NCI-H446 treated with DMSO at 0.1 percent for 48 hours (cell line): ENCODE data around the gene FANCE.

ENCODE experiments used
- DNase-seq: peaks from one replicate; lab custom pipeline; 2025; lab: John Stamatoyannopoulos, UW

Gene FANCE, protein sequence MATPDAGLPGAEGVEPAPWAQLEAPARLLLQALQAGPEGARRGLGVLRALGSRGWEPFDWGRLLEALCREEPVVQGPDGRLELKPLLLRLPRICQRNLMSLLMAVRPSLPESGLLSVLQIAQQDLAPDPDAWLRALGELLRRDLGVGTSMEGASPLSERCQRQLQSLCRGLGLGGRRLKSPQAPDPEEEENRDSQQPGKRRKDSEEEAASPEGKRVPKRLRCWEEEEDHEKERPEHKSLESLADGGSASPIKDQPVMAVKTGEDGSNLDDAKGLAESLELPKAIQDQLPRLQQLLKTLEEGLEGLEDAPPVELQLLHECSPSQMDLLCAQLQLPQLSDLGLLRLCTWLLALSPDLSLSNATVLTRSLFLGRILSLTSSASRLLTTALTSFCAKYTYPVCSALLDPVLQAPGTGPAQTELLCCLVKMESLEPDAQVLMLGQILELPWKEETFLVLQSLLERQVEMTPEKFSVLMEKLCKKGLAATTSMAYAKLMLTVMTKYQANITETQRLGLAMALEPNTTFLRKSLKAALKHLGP

DNA sequence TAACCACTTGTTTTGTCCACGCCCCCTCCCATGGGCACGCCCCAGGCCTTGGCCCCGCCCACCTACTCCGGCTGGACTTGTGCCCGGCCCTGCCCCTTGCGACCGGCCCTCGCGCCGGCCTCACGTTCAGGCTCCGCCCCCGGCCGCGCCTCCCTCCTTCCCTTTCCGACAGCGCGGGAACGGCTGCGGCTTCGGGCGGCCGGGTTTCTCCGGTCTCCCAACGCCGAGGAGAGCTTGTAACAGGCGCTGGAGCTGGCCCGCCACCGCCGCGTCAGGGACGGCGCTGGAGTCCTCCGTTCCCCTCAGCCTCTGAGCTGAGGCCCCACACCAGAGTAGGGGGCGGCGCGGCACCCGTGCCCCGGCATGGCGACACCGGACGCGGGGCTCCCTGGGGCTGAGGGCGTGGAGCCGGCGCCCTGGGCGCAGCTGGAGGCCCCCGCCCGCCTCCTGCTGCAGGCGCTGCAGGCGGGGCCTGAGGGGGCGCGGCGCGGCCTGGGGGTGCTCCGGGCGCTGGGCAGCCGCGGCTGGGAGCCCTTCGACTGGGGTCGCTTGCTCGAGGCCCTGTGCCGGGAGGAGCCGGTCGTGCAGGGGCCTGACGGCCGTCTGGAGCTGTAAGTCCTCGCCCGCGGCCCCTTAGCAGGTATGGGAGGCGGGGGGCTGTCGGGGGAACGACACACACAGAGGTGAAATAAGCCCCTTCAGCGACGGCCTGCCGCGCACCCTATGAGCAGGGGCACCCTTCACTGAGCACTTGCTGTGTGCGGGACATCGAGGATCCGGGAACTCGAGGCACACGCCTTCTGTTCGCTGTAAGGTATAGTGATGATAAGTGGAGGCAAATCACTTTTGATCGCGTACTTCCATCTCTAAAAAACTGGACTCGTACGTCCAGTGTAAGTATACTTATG is at the start of gene FANCE:
TSS of gene FANCE (plus strand) at position 156 of the 908 bp plus-strand sequence. CDS start at position 364, 208 bp downstream.
- DNase-seq, result peak; percentile 74

DNA sequence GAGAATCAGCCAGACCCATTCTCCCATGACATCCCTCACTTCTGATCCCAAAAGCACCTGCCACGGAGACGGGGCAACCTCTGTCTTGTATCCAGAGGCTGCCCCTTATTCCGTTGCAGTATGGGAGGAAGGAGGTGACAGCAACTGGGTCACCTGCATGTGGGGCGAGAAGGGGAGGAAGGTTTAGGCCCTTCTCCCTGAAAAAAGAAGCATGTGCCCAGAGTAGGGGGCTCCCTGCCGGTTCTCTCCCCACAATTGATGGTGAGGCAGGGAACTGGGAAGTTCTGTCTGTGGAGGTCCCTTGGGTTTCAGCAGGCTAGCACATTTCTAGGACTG is 49.3 kb upstream of the FANCE start:
- DNase-seq, result no peak

DNA sequence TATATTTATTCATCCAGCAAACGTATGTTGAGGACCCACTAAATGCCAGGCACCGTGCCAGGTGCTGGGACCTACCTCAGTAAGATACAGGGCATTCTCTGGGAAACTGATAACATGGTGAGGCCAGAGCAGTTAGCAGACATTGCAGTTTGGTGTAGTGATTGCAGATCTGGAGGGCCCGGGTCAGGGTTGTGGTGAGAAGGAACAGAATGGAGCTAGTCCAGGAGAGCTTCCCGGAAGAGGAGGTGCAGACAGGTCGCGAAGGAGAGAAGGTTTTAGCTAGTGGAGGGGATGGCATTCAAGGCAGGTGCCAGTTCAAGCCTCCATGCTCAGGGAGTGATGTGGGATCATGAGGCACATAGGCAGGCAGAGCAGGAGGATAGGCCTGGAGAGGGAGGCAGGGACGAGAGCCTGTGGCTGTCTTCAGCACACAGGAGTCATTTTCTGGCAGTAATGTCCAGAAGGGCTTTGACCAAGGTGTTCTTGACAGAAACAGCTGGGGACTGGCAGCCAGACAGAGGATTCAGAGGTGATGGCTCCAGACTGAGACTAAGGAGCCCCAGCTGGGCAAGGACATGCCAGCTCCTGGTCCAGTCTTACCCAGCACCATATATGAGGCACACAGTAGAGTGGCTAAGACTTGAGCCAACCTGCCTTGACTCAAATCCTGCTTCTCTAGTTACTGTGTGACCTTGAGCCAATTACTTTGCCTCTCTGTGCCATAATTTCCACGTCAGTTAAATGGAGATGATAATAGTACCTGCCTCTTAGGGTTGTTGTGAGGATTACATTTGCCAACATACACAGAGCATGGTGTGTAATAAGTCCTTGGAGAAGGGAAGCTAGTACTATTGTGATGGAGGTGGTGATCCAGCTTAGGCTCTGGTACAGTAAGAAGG is 48.3 kb upstream of the FANCE start:
- no peak for DNase-seq

DNA sequence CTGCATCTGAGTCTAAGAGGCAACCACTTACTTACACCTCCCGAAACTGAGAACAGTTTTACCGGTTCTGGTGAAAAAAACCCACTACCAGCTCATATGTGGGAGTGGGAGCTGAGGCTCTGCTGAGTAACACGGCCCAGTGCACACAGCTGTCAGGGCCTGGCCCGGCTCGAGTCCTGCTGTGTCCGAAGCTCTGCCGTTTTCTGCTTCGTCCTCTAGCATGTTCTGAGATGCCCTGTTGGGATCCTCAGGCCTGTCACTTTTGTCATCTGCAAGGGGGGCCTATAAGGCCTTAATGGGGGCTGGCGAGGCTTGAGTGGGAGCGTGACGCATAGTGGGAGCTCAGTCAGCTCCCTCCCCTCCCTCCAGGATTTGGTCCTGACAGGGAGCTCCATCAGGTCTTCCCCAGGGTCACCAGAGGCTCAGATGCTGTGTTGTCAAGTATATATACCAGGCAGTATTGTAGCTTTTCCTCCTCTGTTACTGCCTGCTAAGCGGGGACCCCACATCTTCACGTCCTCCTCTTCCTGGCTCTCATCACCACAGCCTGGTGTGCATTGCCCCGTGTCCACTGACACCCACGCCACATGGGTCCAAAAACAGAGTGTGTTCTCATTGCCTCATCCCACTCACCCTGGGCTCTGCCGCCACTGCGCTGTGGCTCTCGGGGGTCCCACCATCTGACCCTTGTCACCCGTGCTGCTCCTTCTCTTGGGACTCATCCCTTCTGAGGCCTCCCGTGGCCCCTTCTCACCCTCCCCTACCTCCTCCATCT is 45.2 kb upstream of the FANCE start:
- DNase-seq, result no peak

DNA sequence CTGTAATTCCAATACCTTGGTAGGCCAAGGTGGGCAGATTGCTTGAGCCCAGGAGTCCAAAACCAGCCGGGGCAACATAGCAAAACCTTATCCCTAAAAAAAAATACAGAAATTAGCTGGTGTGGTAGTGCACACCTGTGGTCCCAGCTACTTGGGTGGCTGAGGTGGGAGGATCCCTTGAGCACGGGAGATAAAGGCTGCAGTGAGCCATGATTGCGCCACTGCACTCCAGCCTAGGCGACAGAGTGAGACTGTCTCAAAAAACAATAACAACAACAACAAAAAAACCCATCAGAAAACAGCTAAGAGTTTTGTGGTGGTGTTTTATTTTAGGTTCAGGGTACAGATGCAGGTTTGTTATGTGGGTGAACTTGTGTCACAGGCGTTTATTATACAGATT is 42.9 kb upstream of the FANCE start:
- no peak for DNase-seq

DNA sequence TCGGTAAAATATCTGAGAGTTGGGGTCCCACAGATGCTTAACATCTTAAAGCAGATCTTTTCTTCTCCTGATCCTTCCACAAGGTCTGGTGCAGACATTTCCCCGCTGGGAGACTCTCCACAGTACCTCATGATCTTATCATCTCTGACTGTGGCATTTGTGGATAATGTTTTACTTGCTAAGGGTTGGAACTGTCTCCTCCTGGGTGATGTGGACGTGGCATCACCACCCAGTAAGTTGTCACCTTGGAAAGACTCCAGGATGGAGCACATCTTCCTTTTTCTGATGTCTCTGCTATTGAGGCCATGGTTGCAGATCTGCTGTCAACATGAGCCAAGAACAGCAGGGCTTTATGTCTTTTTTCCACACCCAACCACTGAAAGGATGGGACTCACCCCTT is 42.0 kb upstream of the FANCE start:
- DNase-seq, result no peak

DNA sequence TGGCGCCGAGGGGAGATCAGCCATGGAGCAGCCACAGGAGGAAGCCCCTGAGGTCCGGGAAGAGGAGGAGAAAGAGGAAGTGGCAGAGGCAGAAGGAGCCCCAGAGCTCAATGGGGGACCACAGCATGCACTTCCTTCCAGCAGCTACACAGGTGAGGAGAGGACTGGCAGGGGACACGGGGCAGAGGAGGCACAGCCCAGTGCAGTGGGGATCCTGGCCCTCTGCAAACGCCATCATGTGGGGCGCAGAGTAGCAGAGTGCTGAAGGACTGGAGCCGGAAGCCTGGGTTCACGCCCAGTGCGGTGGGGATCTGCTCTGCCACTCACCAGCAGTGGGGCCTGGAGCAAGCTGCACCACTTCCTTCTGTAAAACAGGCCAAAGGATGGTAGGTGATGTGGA is 41.1 kb upstream of the FANCE start:
- DNase-seq, result no peak

DNA sequence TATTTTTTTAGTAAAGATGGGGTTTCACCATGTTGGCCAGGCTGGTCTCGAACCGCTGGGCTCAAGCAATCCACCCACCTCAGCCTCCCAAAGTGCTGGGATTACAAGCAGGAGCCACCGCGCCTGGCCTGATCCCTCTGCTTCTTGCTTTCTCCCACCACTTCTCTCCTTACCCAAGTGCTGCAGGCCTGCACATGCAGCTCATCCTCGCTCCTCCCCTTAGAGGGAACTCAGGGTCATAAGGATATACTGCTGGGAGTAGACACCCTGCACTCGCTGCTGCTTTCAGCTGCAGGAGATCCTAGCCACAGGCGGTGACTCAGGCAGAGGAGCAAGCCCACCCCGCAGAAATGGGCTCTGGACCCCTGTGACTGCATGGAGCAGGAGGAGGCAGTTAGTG is 40.0 kb upstream of the FANCE start:
- no peak for DNase-seq

DNA sequence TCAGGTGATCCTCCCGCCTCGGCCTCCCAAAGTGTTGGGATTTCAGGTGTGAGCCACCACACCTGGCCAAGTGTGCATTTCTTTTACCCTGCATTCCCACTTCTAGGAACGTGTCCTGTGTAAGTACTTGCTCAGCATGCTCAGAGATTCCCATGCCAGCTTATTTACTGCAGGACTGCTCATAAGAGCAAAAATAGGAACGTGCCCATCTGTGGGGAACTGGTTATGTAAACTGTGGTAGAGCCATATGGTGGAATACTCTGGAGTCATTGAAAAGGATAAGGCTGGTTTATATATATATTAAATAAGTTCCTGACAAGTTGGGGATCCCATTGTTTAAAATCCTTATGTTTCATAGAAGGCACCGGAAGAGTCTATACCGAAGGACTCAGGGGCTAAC is 38.2 kb upstream of the FANCE start:
- no peak for DNase-seq

DNA sequence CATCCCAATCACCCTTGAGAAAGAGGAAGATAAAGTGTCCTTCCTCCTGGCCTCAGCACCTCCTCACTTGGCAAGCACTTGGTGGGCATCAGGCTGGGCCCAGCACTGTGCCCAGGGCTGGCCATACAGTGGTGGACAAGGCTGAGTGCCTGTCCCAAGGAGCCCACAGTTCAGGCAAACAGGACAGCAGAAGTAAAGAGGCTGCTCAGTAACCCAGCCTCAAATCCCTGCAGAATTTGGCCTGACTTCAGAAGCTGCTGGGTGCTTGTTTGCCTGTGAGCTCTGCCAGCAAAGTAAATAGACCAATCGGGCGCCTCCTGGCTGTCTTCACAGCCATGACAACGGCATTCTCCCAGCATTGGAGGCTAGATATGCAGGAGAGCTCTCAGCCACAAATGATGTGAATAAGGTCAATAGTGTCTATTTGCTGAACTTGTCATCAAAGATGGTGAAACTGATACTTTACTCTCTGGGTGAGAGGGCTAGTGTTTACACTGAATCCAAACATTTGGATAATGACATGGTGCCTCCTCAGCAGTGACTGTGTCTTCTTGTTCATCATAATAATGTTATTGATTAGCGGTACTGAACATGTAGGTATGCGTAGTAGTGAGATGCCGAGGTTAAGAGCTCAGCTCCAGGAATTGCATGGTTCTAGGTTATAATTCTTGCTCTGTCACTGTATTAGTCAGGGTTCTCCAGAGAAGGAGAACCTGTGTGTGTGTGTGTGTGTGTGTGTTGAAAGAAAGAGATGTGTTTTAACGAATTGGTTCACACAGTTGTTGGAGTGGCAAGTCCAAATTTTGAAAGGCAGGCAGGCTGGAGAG is 36.9 kb upstream of the FANCE start:
- peak; percentile 82 for DNase-seq

DNA sequence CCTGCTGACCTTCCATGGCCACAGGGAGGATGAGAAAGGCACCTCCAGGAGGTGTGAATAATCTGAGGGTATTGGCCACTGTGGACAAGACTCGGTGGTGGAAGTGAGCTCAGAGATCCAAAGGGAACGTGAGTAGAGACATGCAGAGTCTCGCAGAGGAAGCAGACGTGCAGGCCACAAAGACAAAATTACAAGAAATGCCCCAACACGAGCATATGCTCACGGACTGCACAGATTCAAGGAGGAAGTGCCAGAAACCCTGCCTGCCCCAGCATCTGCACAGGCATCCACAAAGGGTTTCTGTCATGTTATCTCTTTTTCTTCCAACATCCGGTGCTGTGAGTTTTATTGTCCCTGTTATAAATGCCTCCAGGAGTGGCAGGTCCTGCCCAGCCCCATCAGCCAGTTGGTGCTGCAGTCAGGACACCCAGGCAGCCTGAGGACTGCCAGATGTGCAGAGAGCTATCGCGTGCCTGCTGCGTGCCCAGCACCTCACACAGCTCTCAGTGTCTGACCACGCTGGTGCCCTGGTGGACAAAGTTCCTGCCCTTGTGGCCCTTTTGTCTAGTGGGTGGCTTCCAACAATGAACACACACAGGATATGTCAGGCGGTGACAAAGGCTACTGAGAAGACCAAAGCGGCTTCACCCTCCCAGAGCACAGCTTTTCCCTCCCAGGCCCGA is 34.0 kb upstream of the FANCE start:
- DNase-seq, result no peak

DNA sequence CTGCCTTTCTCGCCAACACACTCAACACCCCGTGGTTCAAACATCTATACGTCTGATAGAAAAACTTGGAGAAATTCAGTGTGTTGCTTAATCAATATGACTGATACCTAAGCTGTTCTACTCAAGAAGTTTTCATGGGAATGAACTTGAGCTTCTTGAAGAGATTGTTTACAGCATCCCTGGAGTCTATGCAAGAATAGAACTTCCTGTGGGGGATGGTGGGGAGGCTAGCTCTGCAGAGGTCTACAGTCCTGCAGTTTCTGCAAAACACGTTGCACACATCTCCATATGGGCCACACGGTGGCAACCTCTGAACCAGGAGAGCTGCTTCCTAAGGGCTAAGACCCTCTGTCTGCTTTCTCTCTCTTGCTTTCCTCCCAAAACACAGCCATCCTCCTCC is 32.7 kb upstream of the FANCE start:
- no peak for DNase-seq

DNA sequence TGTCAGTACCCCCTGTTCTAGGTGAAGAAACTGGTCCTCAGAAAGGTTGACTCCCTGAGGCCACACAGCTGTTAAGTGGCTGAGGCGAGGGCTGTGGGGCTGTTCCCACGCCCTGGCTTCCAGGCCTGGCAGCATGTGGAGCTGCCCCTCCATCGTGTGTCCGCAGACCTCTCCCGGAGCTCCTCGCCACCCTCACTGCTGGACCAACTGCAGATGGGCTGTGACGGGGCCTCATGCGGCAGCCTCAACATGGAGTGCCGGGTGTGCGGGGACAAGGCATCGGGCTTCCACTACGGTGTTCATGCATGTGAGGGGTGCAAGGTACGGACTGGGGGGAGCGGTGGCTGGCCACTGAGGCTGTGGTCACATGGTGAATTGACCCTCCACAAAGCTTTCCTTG is 32.2 kb upstream of the FANCE start:
- no peak for DNase-seq

DNA sequence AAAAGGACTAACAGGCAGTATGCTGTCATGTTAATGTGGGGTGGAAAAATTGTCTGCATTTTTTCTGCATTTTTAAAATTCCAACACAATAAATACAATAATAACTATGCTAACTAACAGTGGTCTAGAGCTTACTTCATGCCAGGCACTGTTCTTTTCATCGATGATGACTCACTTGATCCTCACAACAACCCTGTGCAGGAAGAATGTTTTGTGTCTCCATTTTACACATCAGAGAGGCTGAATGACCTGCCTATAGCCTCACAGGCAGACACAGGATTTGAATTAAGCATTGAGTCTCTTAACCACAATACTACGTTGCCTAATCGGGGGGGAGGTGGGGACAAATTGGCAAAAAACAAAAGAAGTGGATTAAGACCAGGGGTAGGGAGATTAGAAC is 26.9 kb upstream of the FANCE start:
- no peak for DNase-seq

DNA sequence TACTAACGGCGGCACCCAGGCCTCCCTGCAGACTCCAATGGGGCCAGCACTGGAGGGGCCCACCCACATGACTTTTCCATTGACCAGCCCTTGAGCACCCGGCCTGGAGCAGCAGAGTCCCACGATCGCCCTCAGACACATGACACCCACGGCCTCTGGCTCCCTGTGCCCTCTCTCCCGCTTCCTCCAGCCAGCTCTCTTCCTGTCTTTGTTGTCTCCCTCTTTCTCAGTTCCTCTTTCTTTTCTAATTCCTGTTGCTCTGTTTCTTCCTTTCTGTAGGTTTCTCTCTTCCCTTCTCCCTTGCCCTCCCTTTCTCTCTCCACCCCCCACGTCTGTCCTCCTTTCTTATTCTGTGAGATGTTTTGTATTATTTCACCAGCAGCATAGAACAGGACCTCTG is 26.1 kb upstream of the FANCE start:
- DNase-seq, result no peak

DNA sequence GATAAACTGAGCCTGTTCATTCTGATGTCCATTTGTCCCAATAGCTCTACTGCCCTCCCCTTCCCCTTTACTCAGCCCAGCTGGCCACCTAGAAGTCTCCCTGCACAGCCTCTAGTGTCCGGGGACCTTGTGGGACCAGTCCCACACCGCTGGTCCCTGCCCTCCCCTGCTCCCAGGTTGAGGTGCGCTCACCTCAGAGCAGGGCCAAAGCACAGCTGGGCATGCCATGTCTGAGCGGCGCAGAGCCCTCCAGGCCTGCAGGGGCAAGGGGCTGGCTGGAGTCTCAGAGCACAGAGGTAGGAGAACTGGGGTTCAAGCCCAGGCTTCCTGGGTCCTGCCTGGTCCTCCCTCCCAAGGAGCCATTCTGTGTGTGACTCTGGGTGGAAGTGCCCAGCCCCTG is 24.7 kb upstream of the FANCE start:
- no peak for DNase-seq

DNA sequence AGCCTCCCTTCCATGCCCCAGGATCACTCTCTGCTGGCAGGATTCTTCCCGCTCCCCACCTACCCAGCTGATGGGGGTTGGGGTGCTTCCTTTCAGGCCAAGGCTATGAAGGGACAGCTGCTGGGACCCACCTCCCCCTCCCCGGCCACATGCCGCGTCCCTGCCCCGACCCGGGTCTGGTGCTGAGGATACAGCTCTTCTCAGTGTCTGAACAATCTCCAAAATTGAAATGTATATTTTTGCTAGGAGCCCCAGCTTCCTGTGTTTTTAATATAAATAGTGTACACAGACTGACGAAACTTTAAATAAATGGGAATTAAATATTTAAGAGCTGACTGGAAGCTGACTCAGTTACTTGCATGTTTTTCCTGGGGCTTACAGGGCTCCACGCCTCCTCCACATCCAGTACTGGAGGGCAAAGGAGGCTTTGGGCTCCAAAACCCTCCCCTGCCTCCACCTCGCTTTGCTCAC is 24.3 kb upstream of the FANCE start:
- DNase-seq, result no peak

DNA sequence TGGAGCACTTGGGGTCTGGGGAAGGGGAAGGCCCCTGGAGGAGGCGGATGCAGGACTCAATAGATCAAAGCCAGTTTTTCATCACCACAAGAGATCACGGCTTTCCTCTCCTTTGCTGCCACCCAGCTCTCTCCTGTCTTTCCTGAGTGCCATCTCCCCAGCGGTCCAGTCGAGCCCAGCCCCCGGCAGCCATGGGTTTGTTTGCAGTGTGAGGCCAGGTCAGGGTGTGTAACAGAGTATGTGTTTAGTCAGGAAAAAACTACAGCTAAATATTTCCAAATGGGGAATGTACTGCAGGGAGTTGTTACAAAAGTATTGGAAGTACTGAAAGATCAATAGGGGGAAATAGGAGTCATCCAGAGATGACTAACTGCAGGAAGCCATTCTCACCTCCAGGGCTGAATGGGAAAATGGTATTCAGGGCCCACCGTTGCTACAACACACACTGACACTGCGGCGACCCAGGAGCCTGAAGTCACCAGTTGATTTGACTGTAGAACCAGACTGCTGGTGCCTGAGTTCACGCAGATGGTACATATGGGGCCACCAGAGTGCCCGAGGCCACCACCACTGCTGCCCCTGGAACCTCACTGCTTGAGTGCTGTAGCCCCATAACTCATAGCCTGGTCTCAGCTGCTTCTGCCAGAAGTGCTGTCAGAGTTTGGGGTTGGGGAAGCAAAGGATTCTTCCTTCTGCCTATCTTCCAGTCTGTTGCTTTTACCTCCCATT is 23.6 kb upstream of the FANCE start:
- no peak for DNase-seq

DNA sequence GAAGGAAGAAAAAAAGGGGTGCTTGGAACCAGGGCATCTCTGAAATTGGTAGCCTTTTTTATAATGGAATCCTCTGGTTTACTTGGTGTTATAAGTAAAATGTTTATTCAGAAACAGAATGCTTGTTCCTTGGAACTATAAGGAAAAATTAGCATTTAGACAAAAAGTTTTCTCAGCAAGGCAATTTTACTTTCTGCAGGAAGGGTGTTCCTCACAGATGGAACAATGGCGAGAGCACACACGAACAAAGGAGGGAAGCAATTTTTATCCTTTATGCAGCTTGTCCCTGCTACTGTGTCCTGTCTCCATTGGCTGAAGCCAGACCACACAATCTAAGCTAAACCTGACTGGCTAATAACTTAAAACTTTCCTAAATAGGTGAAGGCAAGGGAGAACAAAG is 22.7 kb upstream of the FANCE start:
- no peak for DNase-seq
